ENCODE results near the gene HABP4. TPM values are rescaled to one million over a fixed set of nuclear protein-coding genes. Genes with fewer than 3 reads are reported as not detected.

Gene HABP4
- total RNA-seq, 1 donor from 2014 or later, result 10.3 TPM

DNA sequence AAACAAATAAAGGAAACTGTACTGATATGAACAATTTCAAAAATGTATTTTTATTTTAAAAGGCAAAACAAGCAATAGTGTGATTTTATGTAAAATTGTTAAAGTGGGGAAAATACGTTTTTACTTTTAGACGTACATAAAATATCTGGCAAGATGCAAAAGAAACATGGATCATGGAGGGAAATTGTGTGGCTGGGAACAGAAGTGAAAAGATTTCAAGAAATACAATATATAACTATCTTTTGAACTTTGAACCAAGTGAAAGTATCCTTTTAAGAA, 30.3 kb upstream of the HABP4 start:
- H3K4me3 ChIP-seq, result peak overlapping the region; percentile 91
- intact Hi-C loops (cut with DNase I), result no loop called here
- no peaks in the 10 kb centered on the region for H3K36me3 ChIP-seq
- peak overlapping the region; percentile 100 for H3K27ac ChIP-seq
- no peaks in the 10 kb centered on the region for H3K27me3 ChIP-seq
- TF ChIP-seq, protein P1, sequence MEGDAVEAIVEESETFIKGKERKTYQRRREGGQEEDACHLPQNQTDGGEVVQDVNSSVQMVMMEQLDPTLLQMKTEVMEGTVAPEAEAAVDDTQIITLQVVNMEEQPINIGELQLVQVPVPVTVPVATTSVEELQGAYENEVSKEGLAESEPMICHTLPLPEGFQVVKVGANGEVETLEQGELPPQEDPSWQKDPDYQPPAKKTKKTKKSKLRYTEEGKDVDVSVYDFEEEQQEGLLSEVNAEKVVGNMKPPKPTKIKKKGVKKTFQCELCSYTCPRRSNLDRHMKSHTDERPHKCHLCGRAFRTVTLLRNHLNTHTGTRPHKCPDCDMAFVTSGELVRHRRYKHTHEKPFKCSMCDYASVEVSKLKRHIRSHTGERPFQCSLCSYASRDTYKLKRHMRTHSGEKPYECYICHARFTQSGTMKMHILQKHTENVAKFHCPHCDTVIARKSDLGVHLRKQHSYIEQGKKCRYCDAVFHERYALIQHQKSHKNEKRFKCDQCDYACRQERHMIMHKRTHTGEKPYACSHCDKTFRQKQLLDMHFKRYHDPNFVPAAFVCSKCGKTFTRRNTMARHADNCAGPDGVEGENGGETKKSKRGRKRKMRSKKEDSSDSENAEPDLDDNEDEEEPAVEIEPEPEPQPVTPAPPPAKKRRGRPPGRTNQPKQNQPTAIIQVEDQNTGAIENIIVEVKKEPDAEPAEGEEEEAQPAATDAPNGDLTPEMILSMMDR (IDR thresholded peaks at IDR 0.05), result no peak
- no peaks in the 10 kb centered on the region for H3K9me3 ChIP-seq
- peaks cover 26% of the 10 kb centered on the region for H3K4me1 ChIP-seq
- no peak for DNase-seq
- ATAC-seq, result no peak

- Histone ChIP-seq H3K27ac (peak overlapping the region; percentile 100), H3K27me3 (no peaks in the 10 kb centered on the region), H3K4me1 (peaks cover 26% of the 10 kb centered on the region), H3K4me3 (no peak overlapping the region), H3K36me3 (no peaks in the 10 kb centered on the region), H3K9me3 (no peaks in the 10 kb centered on the region)
- ATAC-seq (peak; percentile 0), DNase-seq (no peak)
- intact Hi-C loops (cut with DNase I), result no loop called here
- TF ChIP-seq, protein P1 (IDR thresholded peaks at IDR 0.05), result no peak
These were observed 29.3 kb upstream of the HABP4 start for GRCh38 chr9:96420468-96421219.

GRCh38 chr9:96423322-96423984, 26.5 kb upstream of the HABP4 start:
- H3K27ac ChIP-seq, result no peak overlapping the region
- H3K4me3 ChIP-seq, result no peak overlapping the region
- H3K27me3 ChIP-seq, result no peaks in the 10 kb centered on the region
- no peaks in the 10 kb centered on the region for H3K36me3 ChIP-seq
- no peak for DNase-seq
- no peak for ATAC-seq
- TF ChIP-seq, protein P1 (IDR thresholded peaks at IDR 0.05), result no peak
- H3K4me1 ChIP-seq, result peaks cover 19% of the 10 kb centered on the region
- intact Hi-C loops (cut with DNase I), result no loop called here
- no peaks in the 10 kb centered on the region for H3K9me3 ChIP-seq

GRCh38 chr9:96423985-96424336, 26.0 kb upstream of the HABP4 start:
- ATAC-seq (no peak), DNase-seq (no peak)
- no peaks in the 10 kb centered on the region for H3K27me3 ChIP-seq
- peaks cover 19% of the 10 kb centered on the region for H3K4me1 ChIP-seq
- no peak overlapping the region for H3K27ac ChIP-seq
- intact Hi-C loops (cut with DNase I), result no loop called here
- no peak overlapping the region for H3K4me3 ChIP-seq
- TF ChIP-seq, protein P1 (IDR thresholded peaks at IDR 0.05), result no peak
- no peaks in the 10 kb centered on the region for H3K9me3 ChIP-seq
- H3K36me3 ChIP-seq, result no peaks in the 10 kb centered on the region

DNA sequence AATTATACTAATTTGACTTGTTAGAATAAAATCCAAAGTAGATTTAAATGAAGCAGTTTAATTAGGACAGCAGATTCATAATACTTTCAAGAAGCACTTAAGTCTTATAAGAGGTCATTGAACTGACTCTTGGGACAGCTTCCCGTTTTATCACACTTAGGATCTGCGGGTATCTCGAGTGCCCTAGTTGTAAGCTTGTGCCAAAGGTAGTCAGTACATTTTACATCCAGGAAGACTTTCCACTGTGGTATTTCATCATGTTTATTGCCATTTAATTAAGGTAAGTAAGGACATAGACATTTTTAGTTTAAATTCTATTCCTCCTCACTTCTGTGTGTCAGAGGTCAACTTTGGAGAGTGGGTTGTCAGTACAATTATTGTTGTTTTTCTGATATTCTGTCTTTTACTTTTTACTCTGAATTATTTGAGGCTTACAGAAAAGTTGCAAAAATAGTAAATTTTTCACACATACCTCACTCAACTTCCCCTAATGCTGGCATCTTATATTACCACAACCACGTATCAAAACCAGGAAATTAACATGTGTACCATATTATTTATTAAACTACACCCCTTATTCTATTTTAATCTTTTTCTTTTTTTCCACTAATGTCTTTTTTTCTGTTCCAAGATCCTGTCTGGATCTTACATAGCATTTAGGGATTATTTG, 24.3 kb upstream of the HABP4 start:
- peaks cover 6% of the 10 kb centered on the region for H3K4me1 ChIP-seq
- no peaks in the 10 kb centered on the region for H3K27me3 ChIP-seq
- ATAC-seq (peak; percentile 64), DNase-seq (no peak)
- TF ChIP-seq, protein P1 (IDR thresholded peaks at IDR 0.05), result no peak
- H3K9me3 ChIP-seq, result no peaks in the 10 kb centered on the region
- H3K27ac ChIP-seq, result no peak overlapping the region
- H3K36me3 ChIP-seq, result no peaks in the 10 kb centered on the region
- intact Hi-C loops (cut with DNase I), result no loop called here
- H3K4me3 ChIP-seq, result no peak overlapping the region
